GM12892 (cell line): ENCODE measurements around the gene ENOX1.

Experiments used
- POLR2A ChIP-seq: IDR thresholded peaks from 2 replicates; pipeline ENCODE4 v1.6.1; 2011; ENCODE audit warnings: low read depth, low read length, control low read depth
- POLR2AphosphoS5 ChIP-seq: IDR thresholded peaks from 2 replicates; pipeline ENCODE4 v1.6.1; 2011; ENCODE audit warnings: low read depth, low read length, control low read depth

DNA sequence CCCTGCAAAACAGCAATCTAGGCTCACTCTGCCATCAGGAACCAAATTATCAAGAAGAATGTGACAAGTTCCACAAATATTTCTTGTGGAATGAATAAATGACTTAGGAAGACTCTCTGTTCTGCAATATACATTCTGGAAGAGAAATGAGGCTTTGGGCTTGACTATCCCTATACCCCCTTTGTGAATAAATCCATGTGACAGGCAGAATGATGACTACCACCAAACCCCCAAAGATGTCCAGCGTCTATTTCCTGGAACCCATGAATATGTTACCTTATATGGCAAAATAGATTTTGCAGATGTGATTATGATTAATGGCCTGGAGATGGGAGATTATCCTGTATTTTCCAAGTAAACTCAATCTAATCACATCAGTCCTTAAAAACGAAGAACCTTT is 139.3 kb downstream of the ENOX1 start:
- TF ChIP-seq POLR2AphosphoS5 (no peak), POLR2A (no peak)
